Measurements from ENCODE around the gene GDI1.

The GDI1 gene

GRCh38 chrX:154409222-154409871 is 27.6 kb upstream of the GDI1 start, which contains the start of gene DNASE1L1:
Gene DNASE1L1, minus strand, starts transcription at chrX:154409254. Its CDS starts 3,686 bp downstream, at chrX:154405568.
- peak within 1 kb of the TSS; percentile 81 to 86 for H3K27ac ChIP-seq (ENCODE audit: low read depth in 2 of 2, low read length in 2 of 2)
- peaks cover 13 to 20% of the 10 kb centered on the region in 2 donors for H3K4me1 ChIP-seq (ENCODE audit: control insufficient read depth in 2 of 2, insufficient read depth in 2 of 2, low read length in 2 of 2)
- H3K4me3 ChIP-seq (ENCODE audit: low read length in 2 of 2), result peak within 1 kb of the TSS; percentile 62 to 67
- no peaks in the 10 kb centered on the region for H3K9me3 ChIP-seq (ENCODE audit: control insufficient read depth in 2 of 2, low read length in 2 of 2)
- peak within 1 kb of the TSS; percentile 61 to 68 for H3K9ac ChIP-seq (ENCODE audit: low read depth in 1 of 2, low read length in 2 of 2)
- H3K36me3 ChIP-seq (ENCODE audit: control insufficient read depth in 2 of 2, insufficient read depth in 2 of 2, low read length in 2 of 2), result no peaks in the 10 kb centered on the region
- H3K27me3 ChIP-seq (ENCODE audit: control insufficient read depth in 2 of 2, insufficient read depth in 2 of 2, low read length in 2 of 2), result peaks cover 0 to 3% of the 10 kb centered on the region in 2 donors

DNA sequence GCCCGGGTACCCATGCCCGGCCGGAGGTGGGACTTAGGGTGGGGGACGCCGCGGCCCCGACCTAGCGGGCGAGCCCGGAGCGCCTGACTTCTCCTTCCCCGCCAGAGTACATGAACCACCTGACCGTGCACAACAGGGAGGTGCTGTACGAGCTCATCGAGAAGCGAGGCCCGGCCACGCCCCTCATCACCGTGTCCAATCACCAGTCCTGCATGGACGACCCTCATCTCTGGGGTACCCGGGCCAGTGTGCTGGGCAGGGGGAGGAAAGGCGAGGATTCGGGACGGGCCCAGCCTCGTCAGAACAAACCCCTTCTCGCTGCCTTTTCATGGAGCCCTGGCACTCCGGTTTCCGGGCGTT is 25.0 kb upstream of the GDI1 start:
- Histone ChIP-seq H3K9ac (ENCODE audit: low read depth in 1 of 2, low read length in 2 of 2) (peak overlapping the region; percentile 70 to 85), H3K27me3 (ENCODE audit: control insufficient read depth in 2 of 2, insufficient read depth in 2 of 2, low read length in 2 of 2) (peaks cover 0 to 3% of the 10 kb centered on the region in 2 donors), H3K4me1 (ENCODE audit: control insufficient read depth in 2 of 2, insufficient read depth in 2 of 2, low read length in 2 of 2) (peaks cover 13 to 20% of the 10 kb centered on the region in 2 donors), H3K9me3 (ENCODE audit: control insufficient read depth in 2 of 2, low read length in 2 of 2) (no peaks in the 10 kb centered on the region), H3K4me3 (ENCODE audit: low read length in 2 of 2) (peak overlapping the region; percentile 71 to 76), H3K27ac (ENCODE audit: low read depth in 2 of 2, low read length in 2 of 2) (peak overlapping the region; percentile 87 to 89), H3K36me3 (ENCODE audit: control insufficient read depth in 2 of 2, insufficient read depth in 2 of 2, low read length in 2 of 2) (no peaks in the 10 kb centered on the region)

GRCh38 chrX:154412468-154412867 is 24.5 kb upstream of the GDI1 start:
- Histone ChIP-seq H3K27ac (ENCODE audit: low read depth in 2 of 2, low read length in 2 of 2) (peak overlapping the region; percentile 87 to 89), H3K36me3 (ENCODE audit: control insufficient read depth in 2 of 2, insufficient read depth in 2 of 2, low read length in 2 of 2) (no peaks in the 10 kb centered on the region), H3K4me3 (ENCODE audit: low read length in 2 of 2) (peak overlapping the region in 1 of 2 donors; percentile 76), H3K9me3 (ENCODE audit: control insufficient read depth in 2 of 2, low read length in 2 of 2) (no peaks in the 10 kb centered on the region), H3K4me1 (ENCODE audit: control insufficient read depth in 2 of 2, insufficient read depth in 2 of 2, low read length in 2 of 2) (peaks cover 13 to 20% of the 10 kb centered on the region in 2 donors), H3K27me3 (ENCODE audit: control insufficient read depth in 2 of 2, insufficient read depth in 2 of 2, low read length in 2 of 2) (peaks cover 0 to 3% of the 10 kb centered on the region in 2 donors), H3K9ac (ENCODE audit: low read depth in 1 of 2, low read length in 2 of 2) (peak overlapping the region; percentile 70 to 85)

DNA sequence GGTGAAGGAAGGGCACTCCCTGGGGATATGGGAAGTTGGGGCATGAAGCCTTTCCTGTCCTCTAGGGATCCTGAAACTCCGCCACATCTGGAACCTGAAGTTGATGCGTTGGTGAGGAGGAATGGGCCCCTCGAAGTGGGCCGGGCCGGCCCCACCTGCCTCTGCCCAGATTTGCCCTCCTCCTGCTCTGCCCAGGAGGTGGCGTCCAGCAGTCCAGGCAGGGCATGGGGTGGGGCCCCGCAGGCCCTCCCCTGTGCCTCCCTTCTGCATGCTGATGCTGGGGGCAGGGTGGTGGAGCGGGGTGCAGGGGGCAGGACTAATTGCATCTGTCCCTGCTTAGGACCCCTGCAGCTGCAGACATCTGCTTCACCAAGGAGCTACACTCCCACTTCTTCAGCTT is 23.8 kb upstream of the GDI1 start:
- peak overlapping the region; percentile 87 to 89 for H3K27ac ChIP-seq (ENCODE audit: low read depth in 2 of 2, low read length in 2 of 2)
- no peak overlapping the region for H3K9ac ChIP-seq (ENCODE audit: low read depth in 1 of 2, low read length in 2 of 2)
- no peak overlapping the region for H3K4me3 ChIP-seq (ENCODE audit: low read length in 2 of 2)
- H3K27me3 ChIP-seq (ENCODE audit: control insufficient read depth in 2 of 2, insufficient read depth in 2 of 2, low read length in 2 of 2), result peaks cover 0 to 3% of the 10 kb centered on the region in 2 donors
- no peaks in the 10 kb centered on the region for H3K36me3 ChIP-seq (ENCODE audit: control insufficient read depth in 2 of 2, insufficient read depth in 2 of 2, low read length in 2 of 2)
- peaks cover 12 to 20% of the 10 kb centered on the region in 2 donors for H3K4me1 ChIP-seq (ENCODE audit: control insufficient read depth in 2 of 2, insufficient read depth in 2 of 2, low read length in 2 of 2)
- no peaks in the 10 kb centered on the region for H3K9me3 ChIP-seq (ENCODE audit: control insufficient read depth in 2 of 2, low read length in 2 of 2)

GRCh38 chrX:154417157-154417556 is 19.8 kb upstream of the GDI1 start:
- Histone ChIP-seq H3K4me1 (ENCODE audit: control insufficient read depth in 2 of 2, insufficient read depth in 2 of 2, low read length in 2 of 2) (peaks cover 6 to 8% of the 10 kb centered on the region in 2 donors), H3K9ac (ENCODE audit: low read depth in 1 of 2, low read length in 2 of 2) (no peak overlapping the region), H3K27me3 (ENCODE audit: control insufficient read depth in 2 of 2, insufficient read depth in 2 of 2, low read length in 2 of 2) (peaks cover 0 to 3% of the 10 kb centered on the region in 2 donors), H3K9me3 (ENCODE audit: control insufficient read depth in 2 of 2, low read length in 2 of 2) (no peaks in the 10 kb centered on the region), H3K27ac (ENCODE audit: low read depth in 2 of 2, low read length in 2 of 2) (no peak overlapping the region), H3K4me3 (ENCODE audit: low read length in 2 of 2) (no peak overlapping the region), H3K36me3 (ENCODE audit: control insufficient read depth in 2 of 2, insufficient read depth in 2 of 2, low read length in 2 of 2) (no peaks in the 10 kb centered on the region)

- H3K27ac ChIP-seq (ENCODE audit: low read depth in 2 of 2, low read length in 2 of 2), result no peak overlapping the region
- H3K36me3 ChIP-seq (ENCODE audit: control insufficient read depth in 2 of 2, insufficient read depth in 2 of 2, low read length in 2 of 2), result no peaks in the 10 kb centered on the region
Observed at GRCh38 chrX:154419189-154419588, 17.8 kb upstream of the GDI1 start.

GRCh38 chrX:154419688-154420401 is 17.1 kb upstream of the GDI1 start:
- Histone ChIP-seq H3K9ac (ENCODE audit: low read depth in 1 of 2, low read length in 2 of 2) (no peak overlapping the region), H3K27ac (ENCODE audit: low read depth in 2 of 2, low read length in 2 of 2) (no peak overlapping the region), H3K36me3 (ENCODE audit: control insufficient read depth in 2 of 2, insufficient read depth in 2 of 2, low read length in 2 of 2) (no peaks in the 10 kb centered on the region), H3K27me3 (ENCODE audit: control insufficient read depth in 2 of 2, insufficient read depth in 2 of 2, low read length in 2 of 2) (no peaks in the 10 kb centered on the region), H3K9me3 (ENCODE audit: control insufficient read depth in 2 of 2, low read length in 2 of 2) (no peaks in the 10 kb centered on the region), H3K4me1 (ENCODE audit: control insufficient read depth in 2 of 2, insufficient read depth in 2 of 2, low read length in 2 of 2) (no peaks in the 10 kb centered on the region), H3K4me3 (ENCODE audit: low read length in 2 of 2) (no peak overlapping the region)

More at GRCh38 chrX:154419189-154419588, 17.8 kb upstream of the GDI1 start:
- H3K4me3 ChIP-seq (ENCODE audit: low read length in 2 of 2), result no peak overlapping the region
- H3K4me1 ChIP-seq (ENCODE audit: control insufficient read depth in 2 of 2, insufficient read depth in 2 of 2, low read length in 2 of 2), result no peaks in the 10 kb centered on the region
- H3K9ac ChIP-seq (ENCODE audit: low read depth in 1 of 2, low read length in 2 of 2), result no peak overlapping the region
- H3K27me3 ChIP-seq (ENCODE audit: control insufficient read depth in 2 of 2, insufficient read depth in 2 of 2, low read length in 2 of 2), result no peaks in the 10 kb centered on the region
- H3K9me3 ChIP-seq (ENCODE audit: control insufficient read depth in 2 of 2, low read length in 2 of 2), result no peaks in the 10 kb centered on the region

DNA sequence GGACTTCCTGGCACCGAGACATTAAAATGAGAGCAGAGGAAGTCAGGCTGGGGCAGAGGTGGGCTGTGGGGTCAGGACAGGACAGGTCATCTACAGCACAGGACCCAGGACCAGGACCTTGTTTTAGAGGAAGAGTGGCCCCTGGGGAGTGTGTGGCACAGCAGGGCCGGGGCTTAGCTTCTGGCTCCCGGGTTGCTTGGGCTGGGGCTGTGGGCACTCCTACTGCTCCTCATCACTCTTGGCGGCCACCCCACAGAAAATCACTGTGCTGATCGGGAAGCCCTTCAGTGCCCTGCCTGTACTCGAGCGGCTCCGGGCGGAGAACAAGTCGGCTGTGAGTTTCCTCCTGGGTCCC is 16.6 kb upstream of the GDI1 start:
- Histone ChIP-seq H3K36me3 (ENCODE audit: control insufficient read depth in 2 of 2, insufficient read depth in 2 of 2, low read length in 2 of 2) (no peaks in the 10 kb centered on the region), H3K9ac (ENCODE audit: low read depth in 1 of 2, low read length in 2 of 2) (no peak overlapping the region), H3K4me1 (ENCODE audit: control insufficient read depth in 2 of 2, insufficient read depth in 2 of 2, low read length in 2 of 2) (no peaks in the 10 kb centered on the region), H3K27me3 (ENCODE audit: control insufficient read depth in 2 of 2, insufficient read depth in 2 of 2, low read length in 2 of 2) (no peaks in the 10 kb centered on the region), H3K27ac (ENCODE audit: low read depth in 2 of 2, low read length in 2 of 2) (no peak overlapping the region), H3K9me3 (ENCODE audit: control insufficient read depth in 2 of 2, low read length in 2 of 2) (no peaks in the 10 kb centered on the region), H3K4me3 (ENCODE audit: low read length in 2 of 2) (no peak overlapping the region)

DNA sequence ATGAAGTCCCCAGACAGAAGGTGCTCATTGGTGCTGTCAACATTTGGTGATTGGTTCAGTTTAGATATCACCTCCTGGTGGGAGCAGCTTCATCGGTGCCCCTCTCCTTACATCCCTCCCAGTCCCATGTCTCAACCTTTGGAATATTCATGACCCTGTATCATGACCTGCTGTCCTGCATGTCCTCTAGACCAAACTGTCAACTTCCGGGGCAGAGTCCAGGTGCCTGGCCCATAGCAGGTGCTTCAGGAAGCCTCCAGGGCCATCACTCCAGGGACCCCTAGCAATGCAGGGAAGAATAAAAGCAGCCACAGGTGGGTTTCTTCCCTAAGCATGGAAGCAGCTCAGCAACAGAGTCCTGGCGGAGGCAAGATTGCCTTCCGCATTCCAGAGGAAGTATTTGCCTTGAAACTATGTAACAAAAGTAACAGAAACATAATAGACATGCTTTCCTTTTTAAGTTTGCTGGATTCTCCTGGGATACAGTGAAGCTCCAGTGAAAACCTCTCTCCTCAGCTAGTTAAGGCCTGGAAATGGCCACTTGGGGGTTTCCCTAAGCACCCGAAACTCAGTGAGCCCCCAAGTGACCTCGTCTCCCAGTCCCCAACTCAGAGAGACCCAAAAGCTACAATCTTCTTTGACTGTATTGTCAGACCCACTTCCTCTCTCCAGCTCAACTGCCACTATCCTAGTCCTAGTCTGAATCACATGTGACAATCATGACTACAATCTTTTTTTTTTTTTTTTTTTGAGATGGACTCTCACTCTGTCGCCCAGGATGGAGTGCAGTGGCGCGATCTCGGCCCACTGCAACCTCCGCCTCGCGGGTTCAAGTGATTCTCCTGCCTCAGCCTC is 9.8 kb upstream of the GDI1 start:
- no peaks in the 10 kb centered on the region for H3K36me3 ChIP-seq (ENCODE audit: control insufficient read depth in 2 of 2, insufficient read depth in 2 of 2, low read length in 2 of 2)
- peaks cover 4 to 7% of the 10 kb centered on the region in 2 donors for H3K4me1 ChIP-seq (ENCODE audit: control insufficient read depth in 2 of 2, insufficient read depth in 2 of 2, low read length in 2 of 2)
- H3K4me3 ChIP-seq (ENCODE audit: low read length in 2 of 2), result no peak overlapping the region
- H3K27me3 ChIP-seq (ENCODE audit: control insufficient read depth in 2 of 2, insufficient read depth in 2 of 2, low read length in 2 of 2), result no peaks in the 10 kb centered on the region
- no peaks in the 10 kb centered on the region for H3K9me3 ChIP-seq (ENCODE audit: control insufficient read depth in 2 of 2, low read length in 2 of 2)
- H3K9ac ChIP-seq (ENCODE audit: low read depth in 1 of 2, low read length in 2 of 2), result no peak overlapping the region
- H3K27ac ChIP-seq (ENCODE audit: low read depth in 2 of 2, low read length in 2 of 2), result no peak overlapping the region
